HepG2 (cell line): ENCODE measurements around the gene ZFP36L2. TPM values are rescaled to one million over a fixed set of nuclear protein-coding genes. Genes with fewer than 3 reads are reported as not detected.

Experiments
- CBX2 ChIP-seq, 2 experiments: fragments of 200-600 bp in 1 of 2; sonication (generic); formaldehyde crosslinking in 1 of 2; IDR thresholded peaks; 2 replicates each; pipeline versions ENCODE4 v1.7.0 to v1.8.1; 2018 to 2022; ENCODE audit warnings: low read depth in 2 of 2, low read length in 1 of 2, mild to moderate bottlenecking in 1 of 2, missing genetic modification reagents in 1 of 2
- CSRNP2 ChIP-seq: sonication (generic); formaldehyde crosslinking; conservative IDR thresholded peaks from 2 replicates; pipeline ENCODE4 v1.8.0; 2022; ENCODE audit warnings: low read depth, missing genetic modification reagents
- DBP ChIP-seq: sonication (generic); formaldehyde crosslinking; IDR thresholded peaks from 2 replicates; pipeline ENCODE4 v1.4.0; 2020; ENCODE audit warnings: missing genetic modification reagents; ENCODE audit errors: not compliant biosample characterization
- LRRFIP1 ChIP-seq: sonication (generic); formaldehyde crosslinking; conservative IDR thresholded peaks from 2 replicates; pipeline ENCODE4 v1.4.0; 2020; ENCODE audit warnings: missing genetic modification reagents
- NFIB ChIP-seq: sonication (generic); formaldehyde crosslinking; IDR thresholded peaks from 2 replicates; pipeline ENCODE4 v1.9.0; 2021; ENCODE audit warnings: missing genetic modification reagents, mild to moderate bottlenecking, borderline replicate concordance
- PHF8 ChIP-seq: sonication (generic); formaldehyde crosslinking; IDR thresholded peaks from 2 replicates; pipeline ENCODE4 v1.5.0; 2020; ENCODE audit warnings: missing genetic modification reagents
- ZBTB10 ChIP-seq: sonication (generic); formaldehyde crosslinking; IDR thresholded peaks from 2 replicates; pipeline ENCODE4 v1.4.0; 2020; ENCODE audit warnings: missing genetic modification reagents, borderline replicate concordance
- ZNF276 ChIP-seq: sonication (generic); formaldehyde crosslinking; IDR thresholded peaks from 2 replicates; pipeline ENCODE4 v1.4.0; 2020; ENCODE audit warnings: mild to moderate bottlenecking, low read depth, missing genetic modification reagents
- ZNF687 ChIP-seq: sonication (generic); formaldehyde crosslinking; IDR thresholded peaks from 2 replicates; pipeline ENCODE4 v1.5.1; 2020; ENCODE audit warnings: mild to moderate bottlenecking, missing genetic modification reagents, moderate library complexity
- ZNF740 ChIP-seq: sonication (generic); formaldehyde crosslinking; IDR thresholded peaks from 2 replicates; pipeline ENCODE4 v1.4.0; 2020; ENCODE audit warnings: missing genetic modification reagents
- ZNF879 ChIP-seq: sonication (generic); formaldehyde crosslinking; IDR thresholded peaks from 2 replicates; pipeline ENCODE4 v1.8.1; 2023; ENCODE audit warnings: missing genetic modification reagents
- polyA plus RNA-seq, 8 experiments: library from polyadenylated mRNA; depleted of rRNA in 3 of 8; stranded (reverse) in 7 of 8; unstranded in 1 of 8; fragments of >200 nt; fragmentation: Illumina TruSeq in 4 of 8; extraction: Trizol in 4 of 8; gene quantifications; 2 replicates each; pipeline versions ENCODE4 v1.2.1 to v1.2.3, GENCODE V29; 2011 to 2016; ENCODE audit warnings: low read depth in 4 of 8, missing spikeins in 1 of 8, mixed read lengths in 1 of 8; ENCODE audit not compliant: insufficient read depth in 1 of 8
- total RNA-seq, 5 experiments: library from RNA; depleted of rRNA; stranded (reverse); fragments of >200 nt; fragmentation: Illumina TruSeq; extraction: Trizol; gene quantifications; 2 replicates each; pipeline ENCODE4 v1.2.3, GENCODE V29; 2016; ENCODE audit warnings: low read depth in 1 of 5

The ZFP36L2 gene
- total and polyA plus RNA-seq, 2 of the 13 experiments (the other 11 are each of a cell fraction or from before 2014, with no cell fraction given) = 11.2 to 21.8 TPM

GRCh38 chr2:43194121-43194869, 32.1 kb downstream of the ZFP36L2 start (continued):
- no peak for TF ChIP-seq CBX2 (IDR thresholded peaks at IDR 0.05; ENCODE audit: low read depth, low read length)
- TF ChIP-seq CBX2 (CRISPR knock-in tag; IDR thresholded peaks at IDR 0.05; ENCODE audit: low read depth) = 0 out of 2 replicates have a peak, but pooled peaks have one; percentile 58
- peak; percentile 72 for TF ChIP-seq PHF8 (CRISPR knock-in tag)
- no peak for TF ChIP-seq ZNF879 (CRISPR knock-in tag)
- peak; percentile 28; the same call in 1 of the 2 replicates for TF ChIP-seq ZNF276 (CRISPR knock-in tag)
- peak; percentile 77; the same call in 1 of the 2 replicates for TF ChIP-seq ZNF740
- TF ChIP-seq ZBTB10 (CRISPR knock-in tag) = peak; percentile 97
- no peak for TF ChIP-seq DBP (CRISPR knock-in tag)
- TF ChIP-seq NFIB (CRISPR knock-in tag) = no peak
- no peak for TF ChIP-seq CSRNP2 (CRISPR knock-in tag)
- peak; percentile 84 for TF ChIP-seq ZNF687
- no peak for TF ChIP-seq LRRFIP1 (CRISPR knock-in tag)
